Stimulated activated naive CD8-positive, alpha-beta T cell treated with anti-CD3 and anti-CD28 coated beads, Interleukin-15, Interleukin-2, amounts not matched to agents 100 ng/mL and 50 ng/mL, for 24 hours (primary cell): ENCODE results near the gene SEPTIN5.
A peak's percentile ranks its signal among the peaks of the same experiment; 100 is the strongest.

Experiments
- H3K27ac Mint-ChIP-seq: one replicate; pipeline ENCODE4 v1.8.0; 2021; ENCODE audit warnings: mild to moderate bottlenecking, mixed read lengths
- H3K27me3 Mint-ChIP-seq: one replicate; pipeline ENCODE4 v1.8.0; 2021; ENCODE audit warnings: mixed read lengths
- H3K36me3 Mint-ChIP-seq: one replicate; pipeline ENCODE4 v1.8.0; 2021; ENCODE audit warnings: low read depth, mixed read lengths
- H3K4me1 Mint-ChIP-seq: one replicate; pipeline ENCODE4 v1.8.0; 2021; ENCODE audit warnings: low read depth, mixed read lengths
- H3K4me3 Mint-ChIP-seq: one replicate; pipeline ENCODE4 v1.8.0; 2021; ENCODE audit warnings: mild to moderate bottlenecking, mixed read lengths
- H3K9me3 Mint-ChIP-seq: one replicate; pipeline ENCODE4 v1.8.0; 2021; ENCODE audit warnings: mixed read lengths

Gene SEPTIN5

DNA sequence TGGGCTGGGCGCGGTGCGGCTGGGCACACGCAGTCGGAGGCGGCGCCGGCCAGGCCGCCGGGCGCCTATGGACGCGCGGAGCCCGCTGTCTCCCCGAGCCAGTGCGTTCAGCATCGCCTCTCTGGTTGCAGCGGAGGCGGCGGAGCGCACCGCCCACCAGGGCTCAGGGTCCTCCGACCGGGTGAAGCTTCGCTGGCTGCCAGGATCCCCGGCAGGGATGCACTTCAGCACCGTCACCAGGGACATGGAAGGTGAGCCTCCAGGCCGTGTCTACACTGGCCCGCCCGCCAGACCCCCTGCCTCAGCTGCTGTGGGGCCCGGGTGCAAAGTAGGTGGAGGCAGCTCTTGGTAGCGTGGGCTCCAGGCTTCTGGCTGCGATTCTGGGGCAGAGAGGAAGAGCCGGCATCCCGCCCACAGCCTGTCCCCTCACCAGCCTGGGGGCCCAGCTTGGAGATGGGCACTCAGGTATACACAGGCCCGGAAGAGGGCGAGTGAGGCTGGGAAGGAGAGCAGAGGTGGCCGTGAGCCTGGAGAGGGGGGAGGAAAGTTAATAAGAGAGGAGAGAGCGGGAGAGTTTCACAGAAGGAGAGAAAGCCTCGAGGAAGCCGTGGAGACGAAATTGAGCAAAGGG lies 45.2 kb downstream of the SEPTIN5 start:
- peaks cover 63% of the 10 kb centered on the region for H3K27me3 Mint-ChIP-seq
- H3K4me1 Mint-ChIP-seq, result peaks cover 29% of the 10 kb centered on the region
- peak overlapping the region; percentile 38 for H3K27ac Mint-ChIP-seq
- H3K36me3 Mint-ChIP-seq, result peaks cover 3% of the 10 kb centered on the region
- no peaks in the 10 kb centered on the region for H3K9me3 Mint-ChIP-seq
- peak overlapping the region; percentile 77 for H3K4me3 Mint-ChIP-seq

DNA sequence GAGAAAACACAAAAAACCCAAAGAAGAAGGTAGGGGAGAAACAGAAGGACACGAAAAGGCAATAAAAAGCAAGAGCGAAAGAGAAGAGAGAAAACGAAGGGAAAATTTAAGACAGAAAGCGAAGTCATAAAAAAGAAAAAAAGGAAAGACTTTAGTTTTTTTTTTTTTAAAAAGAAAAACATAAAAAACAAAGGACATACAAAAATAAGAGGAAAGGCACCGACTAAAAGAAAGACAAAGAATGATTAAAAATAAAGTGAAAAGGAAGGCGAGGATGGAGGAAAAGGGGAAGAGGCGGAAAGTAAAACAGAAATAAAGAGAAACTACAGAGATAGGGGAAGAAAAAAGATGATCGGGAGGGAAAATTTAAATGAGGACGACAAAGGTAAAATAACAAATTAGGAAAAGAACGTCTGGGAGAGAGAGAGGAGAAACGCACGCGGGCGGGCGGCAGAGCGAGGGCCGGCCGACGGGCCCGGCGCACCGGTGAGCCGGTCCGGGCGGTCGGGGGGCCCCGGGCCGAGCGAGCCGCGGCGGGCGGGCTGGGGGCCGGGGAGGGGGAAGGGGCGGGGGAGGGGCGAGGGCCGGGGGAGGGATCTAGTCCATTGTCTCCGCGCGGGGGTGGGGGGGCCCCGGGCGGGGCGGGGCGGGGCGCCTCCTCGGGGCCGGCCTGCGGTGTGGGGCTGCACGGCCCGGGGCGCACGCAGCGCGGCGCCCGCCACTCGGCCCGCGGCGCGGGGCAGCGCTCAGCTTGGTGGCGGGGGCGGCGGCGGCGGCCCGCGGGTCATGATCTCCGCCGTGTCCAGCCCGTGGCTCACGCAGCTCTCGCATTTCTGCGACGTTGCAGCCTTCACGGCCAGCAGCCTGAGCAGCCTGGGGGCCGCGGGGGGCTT lies 46.0 kb downstream of the SEPTIN5 start, which contains the start of gene TBX1:
TBX1 (plus strand) TSS at position 721 of the 893 bp plus-strand sequence; CDS start at position 787, 66 bp downstream.
- no peaks in the 10 kb centered on the region for H3K9me3 Mint-ChIP-seq
- peaks cover 3% of the 10 kb centered on the region for H3K36me3 Mint-ChIP-seq
- peaks cover 29% of the 10 kb centered on the region for H3K4me1 Mint-ChIP-seq
- H3K27me3 Mint-ChIP-seq, result peaks cover 66% of the 10 kb centered on the region
- peak within 1 kb of the TSS; percentile 38 for H3K27ac Mint-ChIP-seq
- peak within 1 kb of the TSS; percentile 77 for H3K4me3 Mint-ChIP-seq

DNA sequence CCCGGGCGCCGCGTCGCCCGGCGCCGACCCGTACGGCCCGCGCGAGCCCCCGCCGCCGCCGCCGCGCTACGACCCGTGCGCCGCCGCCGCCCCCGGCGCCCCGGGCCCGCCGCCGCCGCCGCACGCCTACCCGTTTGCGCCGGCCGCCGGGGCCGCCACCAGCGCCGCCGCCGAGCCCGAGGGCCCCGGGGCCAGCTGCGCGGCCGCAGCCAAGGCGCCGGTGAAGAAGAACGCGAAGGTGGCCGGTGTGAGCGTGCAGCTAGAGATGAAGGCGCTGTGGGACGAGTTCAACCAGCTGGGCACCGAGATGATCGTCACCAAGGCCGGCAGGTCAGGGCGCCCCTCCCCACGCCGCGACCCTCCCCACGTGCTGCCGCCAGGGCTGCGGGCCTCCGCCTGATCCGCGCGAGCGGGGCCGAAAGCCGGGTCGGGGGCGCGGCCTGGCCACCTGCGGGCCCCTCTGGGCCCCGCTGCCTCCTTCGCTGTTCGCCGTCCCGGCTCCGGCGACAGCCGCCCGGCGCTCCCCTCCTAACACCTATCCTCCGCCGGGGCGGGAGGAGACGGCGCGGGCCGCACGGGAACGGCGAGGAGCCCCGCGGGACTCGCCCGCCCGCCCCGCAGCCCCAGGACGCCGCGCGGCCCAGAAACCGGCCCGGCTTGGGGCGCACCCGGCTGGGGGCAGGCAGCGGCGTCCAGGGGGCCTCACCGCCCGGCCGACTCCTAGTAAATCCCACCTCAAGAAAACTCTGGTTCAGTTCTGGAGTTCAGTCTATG lies 46.8 kb downstream of the SEPTIN5 start:
- Mint-ChIP-seq H3K27me3 (peaks cover 64% of the 10 kb centered on the region), H3K27ac (no peak overlapping the region), H3K9me3 (no peaks in the 10 kb centered on the region), H3K36me3 (peaks cover 3% of the 10 kb centered on the region), H3K4me1 (peaks cover 25% of the 10 kb centered on the region), H3K4me3 (peak overlapping the region; percentile 49)

DNA sequence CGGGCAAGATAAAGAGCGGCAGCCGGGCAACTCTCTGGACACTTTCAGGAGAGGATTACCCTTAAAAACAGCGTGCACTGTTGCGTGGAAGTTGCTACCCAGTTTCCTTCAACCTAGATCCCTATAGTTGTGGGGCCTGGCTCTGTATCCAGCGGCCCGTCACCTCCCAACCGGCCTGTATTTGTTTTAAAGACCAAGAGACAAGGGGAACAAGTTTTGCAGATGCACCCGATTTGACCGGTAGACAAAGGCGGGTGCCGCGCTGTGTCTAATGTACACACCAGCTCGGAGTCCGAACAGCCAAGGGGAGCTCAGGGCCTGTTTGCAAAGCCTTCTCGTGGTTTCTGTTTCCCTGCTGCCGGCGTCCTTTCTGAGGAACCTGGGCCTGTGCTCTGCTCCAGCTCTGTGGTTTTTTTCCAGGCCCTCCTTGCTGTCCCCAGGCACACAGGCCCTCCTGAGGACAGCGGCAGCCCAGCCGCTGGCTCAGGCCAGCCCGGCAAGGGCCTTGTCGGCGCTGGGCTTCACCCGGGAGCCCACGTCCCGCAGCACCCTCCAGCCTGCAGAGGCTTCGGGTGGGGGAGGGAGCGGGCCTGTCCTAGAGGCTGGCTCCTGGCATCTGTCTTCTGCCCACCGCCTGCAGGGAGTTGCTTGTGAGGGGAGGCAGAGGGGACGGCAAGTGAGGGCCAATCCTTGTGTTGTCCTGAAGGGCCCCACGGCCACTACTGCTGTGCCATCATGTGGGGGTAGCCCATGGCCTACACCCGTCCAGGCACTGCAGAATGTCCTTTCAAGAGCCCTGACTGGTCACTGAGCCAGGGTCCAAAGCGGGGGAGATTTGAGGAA lies 47.6 kb downstream of the SEPTIN5 start:
- H3K4me3 Mint-ChIP-seq, result peak overlapping the region; percentile 49
- H3K4me1 Mint-ChIP-seq, result peaks cover 22% of the 10 kb centered on the region
- H3K27ac Mint-ChIP-seq, result no peak overlapping the region
- peaks cover 3% of the 10 kb centered on the region for H3K36me3 Mint-ChIP-seq
- no peaks in the 10 kb centered on the region for H3K9me3 Mint-ChIP-seq
- H3K27me3 Mint-ChIP-seq, result peaks cover 61% of the 10 kb centered on the region

DNA sequence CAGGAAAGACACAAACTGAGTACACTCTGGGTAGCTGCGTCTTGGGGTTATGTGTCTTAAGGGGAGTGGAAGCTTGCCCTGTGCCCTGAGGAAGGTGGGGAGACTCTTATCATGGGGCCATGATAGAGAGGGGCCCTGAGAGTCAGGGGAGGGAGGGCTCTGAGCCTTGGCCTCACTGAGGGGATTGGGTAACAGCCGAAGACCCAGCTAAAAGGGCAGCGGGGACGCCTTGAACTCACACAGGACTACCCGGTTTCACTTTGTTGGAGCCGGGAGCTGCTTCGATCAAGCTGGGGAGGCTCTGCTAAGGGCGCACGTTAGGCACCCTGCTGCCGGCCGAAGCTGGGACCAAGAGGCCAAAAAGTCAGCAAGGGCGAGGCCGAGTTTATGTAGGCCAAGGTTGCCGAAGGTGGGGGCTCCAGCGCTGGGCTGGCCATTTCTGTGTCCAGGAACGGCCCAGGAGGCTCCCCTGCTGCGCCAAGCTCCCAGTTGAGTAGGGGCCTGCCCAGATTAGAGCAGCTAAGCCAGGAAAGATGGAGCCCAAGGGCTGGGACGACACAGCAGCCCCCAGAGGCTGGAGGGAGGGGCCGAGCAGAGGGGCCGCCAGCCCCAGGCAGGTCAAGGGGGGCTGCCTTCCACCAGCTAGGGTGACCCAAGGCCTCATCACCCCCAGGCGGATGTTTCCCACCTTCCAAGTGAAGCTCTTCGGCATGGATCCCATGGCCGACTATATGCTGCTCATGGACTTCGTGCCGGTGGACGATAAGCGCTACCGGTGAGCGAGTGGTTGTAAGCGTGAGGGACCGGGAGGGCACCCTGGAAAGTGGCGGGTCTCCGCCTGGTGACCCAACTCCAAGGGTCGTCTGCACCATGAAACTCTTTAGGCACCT lies 48.5 kb downstream of the SEPTIN5 start:
- no peaks in the 10 kb centered on the region for H3K9me3 Mint-ChIP-seq
- peaks cover 3% of the 10 kb centered on the region for H3K36me3 Mint-ChIP-seq
- H3K27ac Mint-ChIP-seq, result no peak overlapping the region

DNA sequence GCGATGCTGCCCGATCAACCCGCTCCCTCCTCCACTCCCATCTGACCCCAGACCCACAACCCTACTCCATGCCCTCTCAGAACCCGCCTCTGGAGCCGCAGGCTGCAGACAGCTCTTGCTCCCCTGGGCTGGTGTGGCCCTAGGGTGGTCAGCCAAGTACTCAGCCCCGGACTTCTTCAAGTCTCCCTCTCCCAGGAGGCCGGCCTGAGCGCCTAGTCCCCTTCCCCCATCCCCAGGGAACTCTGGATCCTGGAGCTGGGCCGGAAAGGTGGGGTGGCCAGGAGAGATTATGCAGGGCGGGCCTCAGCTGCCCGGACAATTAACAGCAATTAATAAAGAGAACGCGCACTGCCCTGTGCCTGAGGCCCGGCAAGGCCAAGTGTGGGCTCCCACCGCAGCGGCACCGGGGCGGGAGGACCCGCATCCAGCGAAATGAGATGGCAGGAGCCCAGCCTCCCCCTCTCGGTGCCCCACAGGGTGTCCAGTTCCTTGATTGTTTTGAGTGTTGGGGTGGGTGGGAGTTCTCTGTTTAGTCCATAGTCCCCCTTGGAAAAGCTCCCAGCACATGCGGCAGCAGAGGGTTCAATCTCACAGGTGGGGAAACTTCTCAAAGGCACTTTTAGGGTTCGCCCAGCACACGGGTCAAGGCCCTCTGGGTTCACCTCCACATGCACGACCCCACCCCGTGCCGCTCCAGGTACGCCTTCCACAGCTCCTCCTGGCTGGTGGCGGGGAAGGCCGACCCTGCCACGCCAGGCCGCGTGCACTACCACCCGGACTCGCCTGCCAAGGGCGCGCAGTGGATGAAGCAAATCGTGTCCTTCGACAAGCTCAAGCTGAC lies 49.4 kb downstream of the SEPTIN5 start:
- Mint-ChIP-seq H3K4me1 (peaks cover 17% of the 10 kb centered on the region), H3K27me3 (peaks cover 62% of the 10 kb centered on the region), H3K36me3 (peaks cover 3% of the 10 kb centered on the region), H3K9me3 (no peaks in the 10 kb centered on the region), H3K27ac (no peak overlapping the region), H3K4me3 (no peak overlapping the region)

More for the DNA sequence above, 48.5 kb downstream of the SEPTIN5 start:
- H3K4me3 Mint-ChIP-seq, result no peak overlapping the region
- peaks cover 57% of the 10 kb centered on the region for H3K27me3 Mint-ChIP-seq
- peaks cover 17% of the 10 kb centered on the region for H3K4me1 Mint-ChIP-seq

DNA sequence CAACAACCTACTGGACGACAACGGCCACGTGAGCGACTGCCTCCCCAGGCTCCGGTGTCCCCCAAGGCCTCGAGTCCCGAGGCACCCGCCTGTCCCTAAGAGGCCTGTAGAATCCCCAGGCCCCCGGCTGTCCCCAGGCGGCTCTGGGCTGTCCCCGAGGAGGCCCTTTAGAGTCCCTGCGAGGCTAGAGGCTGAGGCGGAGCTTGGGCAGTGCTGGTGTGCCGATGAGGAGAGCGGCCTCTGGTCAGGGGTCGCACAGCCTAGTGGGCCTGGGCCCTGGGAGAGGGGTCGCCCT lies 49.9 kb downstream of the SEPTIN5 start:
- peaks cover 17% of the 10 kb centered on the region for H3K4me1 Mint-ChIP-seq
- H3K9me3 Mint-ChIP-seq, result no peaks in the 10 kb centered on the region
- no peak overlapping the region for H3K4me3 Mint-ChIP-seq
- H3K27ac Mint-ChIP-seq, result no peak overlapping the region
- peaks cover 64% of the 10 kb centered on the region for H3K27me3 Mint-ChIP-seq
- peaks cover 3% of the 10 kb centered on the region for H3K36me3 Mint-ChIP-seq

DNA sequence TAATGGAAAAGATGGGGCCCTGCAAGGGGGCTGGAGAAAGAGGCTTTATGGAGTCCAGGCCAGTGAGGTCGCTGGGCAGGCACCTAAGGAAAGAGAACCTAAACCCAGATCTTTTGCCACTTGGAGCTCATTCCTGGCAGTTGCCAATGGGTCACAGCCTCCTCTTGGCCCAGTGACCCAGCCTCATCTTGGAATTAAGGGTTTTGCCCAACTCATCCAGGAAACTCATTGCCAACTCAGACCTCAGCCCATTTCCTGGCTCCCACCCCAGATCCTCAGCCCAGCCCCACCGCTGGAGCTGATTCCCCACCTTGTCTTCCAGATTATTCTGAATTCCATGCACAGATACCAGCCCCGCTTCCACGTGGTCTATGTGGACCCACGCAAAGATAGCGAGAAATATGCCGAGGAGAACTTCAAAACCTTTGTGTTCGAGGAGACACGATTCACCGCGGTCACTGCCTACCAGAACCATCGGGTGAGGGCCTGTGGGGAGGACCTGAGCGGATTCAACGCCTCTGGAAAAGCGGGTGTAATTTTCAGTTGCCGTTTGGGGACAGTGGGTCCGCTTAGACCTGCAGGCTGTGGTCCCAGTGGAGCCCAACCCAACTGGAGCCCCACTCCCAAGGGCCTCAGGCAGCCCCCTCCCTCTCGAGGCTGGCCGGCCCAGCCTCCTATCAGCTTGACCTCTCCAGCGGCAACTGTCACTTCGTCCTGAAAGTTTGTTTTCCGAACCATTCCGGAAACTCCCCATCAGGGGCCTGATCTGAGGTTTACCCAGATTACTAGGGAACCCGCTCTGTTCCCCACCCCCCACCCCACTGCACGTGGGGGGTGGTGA lies 50.6 kb downstream of the SEPTIN5 start:
- H3K27me3 Mint-ChIP-seq, result peaks cover 65% of the 10 kb centered on the region
- no peaks in the 10 kb centered on the region for H3K9me3 Mint-ChIP-seq
- no peak overlapping the region for H3K27ac Mint-ChIP-seq
- H3K4me1 Mint-ChIP-seq, result peaks cover 12% of the 10 kb centered on the region
- peaks cover 2% of the 10 kb centered on the region for H3K36me3 Mint-ChIP-seq
- peak overlapping the region; percentile 19 for H3K4me3 Mint-ChIP-seq

DNA sequence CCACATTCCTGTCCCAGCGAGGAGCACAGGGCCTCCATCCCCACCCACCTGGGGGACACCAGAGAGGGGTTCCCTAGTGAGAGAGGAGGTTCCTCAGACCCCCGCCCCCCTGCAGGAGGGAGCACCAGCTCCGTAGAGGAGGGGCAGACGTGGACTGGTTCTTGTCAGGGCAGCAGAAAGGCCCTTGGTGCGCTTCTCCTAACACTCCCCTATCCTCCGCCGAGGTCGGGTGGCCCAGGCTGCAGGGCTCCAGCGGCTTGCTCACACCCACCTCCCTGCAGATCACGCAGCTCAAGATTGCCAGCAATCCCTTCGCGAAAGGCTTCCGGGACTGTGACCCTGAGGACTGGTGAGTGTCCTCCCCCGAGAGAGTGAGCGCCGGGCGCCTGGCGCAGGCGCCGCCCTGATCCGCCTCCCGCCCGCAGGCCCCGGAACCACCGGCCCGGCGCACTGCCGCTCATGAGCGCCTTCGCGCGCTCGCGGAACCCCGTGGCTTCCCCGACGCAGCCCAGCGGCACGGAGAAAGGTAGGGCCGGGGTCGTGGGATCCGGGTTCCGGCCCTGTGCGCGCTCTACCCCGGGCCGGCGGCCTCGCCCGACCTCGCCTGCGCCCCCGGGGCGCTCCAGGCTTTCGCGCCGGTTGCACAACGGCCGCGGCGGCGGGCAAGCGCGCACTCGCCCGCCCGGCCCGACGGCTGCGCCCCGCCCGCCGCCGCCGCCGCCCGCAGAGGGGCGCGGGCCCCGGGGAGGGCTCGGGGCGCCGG lies 51.4 kb downstream of the SEPTIN5 start:
- no peak overlapping the region for H3K27ac Mint-ChIP-seq
- peaks cover 6% of the 10 kb centered on the region for H3K4me1 Mint-ChIP-seq
- peak overlapping the region; percentile 58 for H3K4me3 Mint-ChIP-seq

DNA sequence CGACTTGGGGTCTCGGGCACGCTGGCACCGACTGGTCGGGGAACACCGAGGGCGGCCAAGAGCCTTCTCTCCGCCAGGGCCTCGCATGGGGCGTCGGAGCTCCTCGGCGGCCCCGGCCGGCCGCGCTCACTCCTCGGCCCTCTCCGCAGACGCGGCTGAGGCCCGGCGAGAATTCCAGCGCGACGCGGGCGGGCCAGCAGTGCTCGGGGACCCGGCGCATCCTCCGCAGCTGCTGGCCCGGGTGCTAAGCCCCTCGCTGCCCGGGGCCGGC lies 51.9 kb downstream of the SEPTIN5 start:
- no peak overlapping the region for H3K27ac Mint-ChIP-seq
- H3K9me3 Mint-ChIP-seq, result no peaks in the 10 kb centered on the region
- no peaks in the 10 kb centered on the region for H3K36me3 Mint-ChIP-seq
- H3K4me1 Mint-ChIP-seq, result peaks cover 6% of the 10 kb centered on the region
- peaks cover 64% of the 10 kb centered on the region for H3K27me3 Mint-ChIP-seq
- no peak overlapping the region for H3K4me3 Mint-ChIP-seq

More for the DNA sequence above, 51.4 kb downstream of the SEPTIN5 start:
- peaks cover 63% of the 10 kb centered on the region for H3K27me3 Mint-ChIP-seq
- no peaks in the 10 kb centered on the region for H3K9me3 Mint-ChIP-seq
- H3K36me3 Mint-ChIP-seq, result no peaks in the 10 kb centered on the region

DNA sequence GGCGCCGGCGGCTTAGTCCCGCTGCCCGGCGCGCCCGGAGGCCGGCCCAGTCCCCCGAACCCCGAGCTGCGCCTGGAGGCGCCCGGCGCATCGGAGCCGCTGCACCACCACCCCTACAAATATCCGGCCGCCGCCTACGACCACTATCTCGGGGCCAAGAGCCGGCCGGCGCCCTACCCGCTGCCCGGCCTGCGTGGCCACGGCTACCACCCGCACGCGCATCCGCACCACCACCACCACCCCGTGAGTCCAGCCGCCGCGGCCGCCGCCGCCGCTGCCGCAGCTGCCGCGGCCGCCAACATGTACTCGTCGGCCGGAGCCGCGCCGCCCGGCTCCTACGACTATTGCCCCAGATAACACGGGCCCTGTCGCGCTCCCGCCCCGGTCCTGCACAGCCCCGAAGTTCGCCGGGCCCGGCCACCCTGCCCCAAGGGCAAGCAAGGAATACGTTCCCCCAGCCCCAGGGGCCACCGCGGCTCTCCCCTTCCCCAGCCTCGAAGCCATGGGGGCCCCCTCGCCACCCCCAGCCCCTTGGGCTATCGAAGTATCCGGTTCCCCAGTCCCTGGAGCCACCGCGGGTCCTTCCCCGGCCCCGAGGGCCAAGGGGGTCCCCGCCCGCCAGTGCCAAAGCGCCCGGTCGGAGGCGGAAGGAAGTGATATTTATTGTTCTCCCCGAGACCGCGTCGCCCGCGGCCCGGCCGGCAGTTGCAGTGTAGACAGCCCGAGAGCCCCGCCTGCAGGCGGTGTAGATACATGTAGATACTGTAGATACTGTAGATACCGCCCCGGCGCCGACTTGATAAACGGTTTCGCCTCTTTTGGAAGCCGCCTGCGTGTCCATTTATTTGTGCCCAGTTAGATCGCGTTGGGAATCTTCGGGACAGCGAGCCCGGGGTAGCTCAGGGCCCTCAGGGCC lies 52.5 kb downstream of the SEPTIN5 start:
- no peaks in the 10 kb centered on the region for H3K36me3 Mint-ChIP-seq
- no peak overlapping the region for H3K27ac Mint-ChIP-seq
- H3K27me3 Mint-ChIP-seq, result peaks cover 66% of the 10 kb centered on the region
- no peaks in the 10 kb centered on the region for H3K9me3 Mint-ChIP-seq
- H3K4me1 Mint-ChIP-seq, result peaks cover 3% of the 10 kb centered on the region
- H3K4me3 Mint-ChIP-seq, result peak overlapping the region; percentile 13
